HG03432 (cell line): Measurements from ENCODE around the gene MRO.
"Not testable (repeated sequence)": the region's sequence is repeated elsewhere in the genome, so short reads cannot be mapped to it uniquely, and the experiment has no call there.

ENCODE experiments used
- ATAC-seq: cut with Tn5 transposase; IDR thresholded peaks from one replicate; pipeline ENCODE4 v1.9.1; 2021; ENCODE audit warnings: mild to moderate bottlenecking, moderate library complexity; ENCODE audit not compliant: unreplicated experiment

Gene MRO

GRCh38 chr18:50793641-50794565 lies 25.9 kb downstream of the MRO start:
- ATAC-seq = no peak

DNA sequence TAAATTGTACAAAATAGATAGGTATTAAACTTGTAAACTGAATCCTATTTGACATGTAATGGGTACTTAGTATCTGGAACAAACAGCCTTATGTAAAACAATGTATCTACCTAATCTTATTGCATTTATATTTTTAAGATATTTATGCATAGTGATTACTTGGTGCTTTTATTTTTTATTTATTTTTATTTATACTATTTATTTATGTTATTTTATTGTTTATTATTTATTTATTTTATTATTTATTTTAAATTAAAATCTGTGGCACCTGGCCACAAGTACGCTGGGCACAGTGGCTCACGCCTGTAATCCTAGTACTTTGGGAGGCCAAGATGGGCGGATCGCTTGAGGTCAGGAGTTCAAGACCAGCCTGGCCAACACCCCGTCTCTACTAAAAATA lies 26.9 kb downstream of the MRO start:
- no peak for ATAC-seq

GRCh38 chr18:50791599-50792438 lies 28.0 kb downstream of the MRO start:
- ATAC-seq = no peak

DNA sequence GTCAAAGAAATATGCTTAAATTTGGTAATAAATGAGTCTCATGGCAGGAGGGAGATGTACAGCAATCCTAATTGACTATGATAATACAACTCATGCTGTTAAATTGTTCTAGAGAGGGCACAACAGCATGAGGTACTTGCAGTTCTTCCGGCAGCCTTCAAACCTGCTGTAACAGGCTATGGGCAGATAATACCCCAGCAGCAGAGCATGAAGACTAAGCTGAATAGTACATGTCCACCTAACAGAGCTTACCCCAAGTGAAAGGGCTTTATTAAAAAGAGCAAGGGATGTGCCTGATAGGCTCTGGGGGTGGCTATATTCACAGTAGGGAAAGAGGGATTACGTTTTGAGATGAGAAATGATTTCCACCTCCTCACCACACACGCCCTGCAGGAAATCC lies 28.9 kb downstream of the MRO start:
- no peak for ATAC-seq

DNA sequence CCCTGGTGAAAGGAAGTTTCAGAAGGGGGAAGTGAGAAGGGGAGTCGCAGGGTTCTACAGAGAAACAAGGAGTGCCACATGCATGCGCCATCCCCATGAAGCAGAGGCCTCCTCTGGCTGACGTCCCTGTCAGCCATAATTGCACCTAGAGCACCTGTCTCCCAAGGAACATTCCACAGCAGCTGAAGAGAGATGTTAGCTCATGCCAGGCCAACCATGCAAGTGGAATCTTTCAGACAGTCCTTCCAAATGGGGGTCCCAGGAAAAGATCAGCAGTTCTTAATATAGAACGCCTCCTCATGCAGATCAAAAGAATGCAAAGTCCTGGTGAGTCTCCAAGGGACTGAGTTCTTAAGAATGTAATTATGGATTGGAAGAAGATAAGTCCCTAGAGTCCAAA lies 29.6 kb downstream of the MRO start:
- ATAC-seq = no peak

DNA sequence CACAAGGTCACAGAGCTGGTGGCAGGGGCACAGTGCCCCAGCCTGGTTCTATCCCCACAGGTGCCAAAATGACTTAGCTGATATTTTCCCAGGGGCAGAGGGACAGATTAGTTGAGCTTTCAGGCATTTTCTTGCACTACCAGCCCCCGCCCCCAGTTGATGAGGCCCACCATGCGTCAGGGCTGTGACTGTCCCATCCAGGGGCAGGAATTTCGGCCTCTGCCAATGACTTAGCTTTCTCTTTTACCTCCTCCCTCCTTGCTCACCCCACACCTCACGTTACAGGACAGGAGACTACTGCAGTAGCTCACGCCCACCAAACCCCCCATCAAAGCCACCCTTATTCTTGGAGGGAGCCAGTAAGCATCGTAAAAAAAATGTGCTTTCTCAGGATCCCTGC lies 31.5 kb downstream of the MRO start:
- no peak for ATAC-seq

DNA sequence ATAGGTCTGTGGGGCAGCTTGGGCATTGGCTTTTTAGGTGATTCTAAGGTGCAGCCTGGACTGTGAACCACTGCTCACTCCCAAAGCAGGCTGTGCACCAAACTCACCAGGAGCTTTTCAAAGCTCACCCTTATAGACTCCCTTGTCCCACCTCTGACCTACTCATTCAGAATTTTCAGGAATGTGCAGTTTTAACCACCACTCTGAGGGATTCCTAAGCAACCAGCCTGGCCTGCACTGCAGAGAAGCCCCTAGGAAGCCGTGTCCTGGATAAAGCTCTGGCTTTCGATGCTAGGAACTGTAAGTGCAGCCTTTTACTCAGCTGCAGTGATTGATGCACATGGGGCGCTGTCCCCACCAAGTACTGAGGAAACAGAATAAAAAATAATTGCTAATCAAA lies 33.0 kb downstream of the MRO start:
- ATAC-seq = no peak

DNA sequence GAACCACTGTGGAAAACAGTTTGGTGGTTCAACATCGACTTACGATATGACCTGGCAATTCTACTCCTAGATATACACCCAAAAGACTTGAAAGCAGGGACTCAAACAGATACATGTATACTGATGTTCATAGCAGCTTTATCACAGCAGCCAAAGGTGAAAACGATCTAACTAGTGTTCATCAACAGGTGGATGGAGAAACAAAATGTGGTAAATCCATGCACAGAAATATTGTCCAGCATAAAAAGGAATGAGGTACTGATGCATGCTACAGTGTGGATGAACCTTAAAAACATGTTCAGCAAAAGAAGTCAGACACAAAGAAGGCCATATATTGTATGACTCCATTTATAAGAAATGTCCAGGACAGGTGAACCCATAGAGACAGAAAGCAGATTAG lies 36.3 kb downstream of the MRO start:
- no peak for ATAC-seq

- not testable (repeated sequence) for ATAC-seq
These were observed 40.8 kb downstream of the MRO start for GRCh38 chr18:50779021-50779420.

- ATAC-seq = no peak
These were observed 43.4 kb downstream of the MRO start for GRCh38 chr18:50776383-50776782.

DNA sequence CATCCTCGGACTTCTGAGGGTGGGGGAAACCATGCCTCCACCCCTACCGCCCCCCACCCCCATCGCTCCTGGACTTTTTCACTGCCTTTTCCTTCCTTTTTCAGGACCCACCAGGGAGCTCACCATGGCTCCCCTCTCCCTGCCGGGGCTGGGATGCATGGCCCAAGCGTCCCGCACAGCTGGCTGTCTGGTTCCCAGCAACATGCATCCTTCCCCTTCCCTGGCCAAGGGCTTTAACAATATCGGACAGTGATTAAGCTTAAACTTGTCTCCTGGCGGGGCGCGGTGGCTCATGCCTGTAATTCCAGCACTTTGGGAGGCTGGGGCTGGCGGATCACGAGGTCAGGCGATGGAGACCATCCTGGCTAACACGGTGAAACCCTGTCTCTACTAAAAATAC lies 44.1 kb downstream of the MRO start:
- no peak for ATAC-seq

DNA sequence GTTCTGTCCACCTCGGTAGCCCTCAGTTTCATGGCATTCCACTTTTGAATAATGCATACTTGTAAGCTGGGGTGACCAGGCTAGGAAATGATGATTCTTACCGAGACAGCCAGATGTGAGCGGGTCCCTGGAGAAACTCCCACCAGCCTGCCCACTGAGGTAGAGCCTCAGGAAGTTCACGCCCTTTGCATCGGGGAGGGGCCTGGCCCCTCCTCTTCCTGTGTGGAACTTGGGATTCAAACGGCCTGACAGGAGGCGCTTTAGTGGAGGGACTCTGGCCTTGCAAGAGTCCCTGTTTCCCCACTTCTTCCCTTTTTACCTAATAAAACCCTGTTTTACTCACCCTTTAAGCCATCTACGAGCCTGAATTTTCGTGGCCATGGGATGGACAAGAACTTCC lies 44.6 kb downstream of the MRO start:
- no peak for ATAC-seq

GRCh38 chr18:50769463-50769862 lies 50.4 kb downstream of the MRO start:
- no peak for ATAC-seq

GRCh38 chr18:50757358-50757757 lies 62.5 kb downstream of the MRO start:
- ATAC-seq = no peak

DNA sequence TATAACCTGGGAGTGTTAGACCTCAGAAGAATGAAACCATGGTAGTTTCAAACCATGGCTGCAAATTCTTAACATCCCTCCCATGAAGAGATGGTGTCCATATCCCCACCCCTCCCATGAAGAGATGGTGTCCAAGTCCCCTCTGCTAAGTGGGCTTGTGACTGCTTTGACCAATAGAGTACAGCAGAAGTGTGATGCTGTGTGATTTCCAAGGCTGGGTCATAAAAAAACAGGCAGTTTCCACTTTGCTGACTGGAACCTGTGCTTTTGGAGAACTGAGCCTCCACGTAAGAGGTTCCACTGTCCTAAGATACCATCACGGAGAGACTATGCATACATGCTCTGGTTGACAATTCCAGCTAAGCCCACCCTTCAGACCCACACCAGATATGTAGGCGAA lies 65.5 kb downstream of the MRO start:
- ATAC-seq = no peak

DNA sequence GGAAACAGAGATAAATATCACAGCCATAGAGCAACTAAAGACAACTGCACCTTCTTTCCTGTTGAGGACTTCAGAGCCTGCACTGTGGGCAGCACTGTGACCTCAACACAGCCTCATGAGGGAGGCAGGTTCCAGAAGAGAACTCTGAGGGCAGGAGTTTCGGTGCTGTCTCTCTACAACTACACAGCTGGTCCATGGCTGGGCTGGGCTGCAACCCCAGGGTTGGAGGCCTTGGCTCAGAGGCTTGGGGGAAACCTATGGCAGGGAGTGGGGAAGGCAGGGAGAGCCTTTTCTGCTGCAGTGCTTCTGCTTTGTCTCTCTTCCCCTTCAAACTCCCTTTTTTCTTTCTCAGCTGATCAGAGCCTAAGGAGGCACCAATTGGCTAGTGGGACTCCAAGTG lies 66.5 kb downstream of the MRO start:
- ATAC-seq = no peak

- ATAC-seq = no peak
These were observed 67.9 kb downstream of the MRO start for GRCh38 chr18:50751947-50752346.

- no peak for ATAC-seq
These were observed 68.3 kb downstream of the MRO start for GRCh38 chr18:50751490-50751889.

DNA sequence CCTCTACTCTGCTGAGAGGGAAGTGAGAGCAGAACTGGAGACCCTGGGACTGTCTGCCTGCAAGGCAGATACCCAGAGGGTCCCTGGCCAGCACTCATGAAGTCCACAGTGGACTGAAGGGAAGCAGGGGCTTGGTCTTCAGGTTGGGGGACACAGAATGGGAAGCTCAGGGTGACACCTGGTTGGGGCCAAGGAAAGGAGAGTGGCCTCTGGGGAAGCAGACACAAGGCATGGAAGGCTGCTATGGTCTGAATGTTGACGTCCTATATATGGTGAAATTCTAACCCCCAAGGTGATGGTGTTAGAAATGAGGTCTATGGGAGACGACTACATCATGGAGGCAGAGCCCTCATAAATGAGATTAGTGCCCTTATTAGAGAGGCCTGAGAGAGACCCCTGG lies 69.3 kb downstream of the MRO start:
- no peak for ATAC-seq

- no peak for ATAC-seq
These were observed 69.9 kb downstream of the MRO start for GRCh38 chr18:50749945-50750344.

GRCh38 chr18:50749421-50749820 lies 70.4 kb downstream of the MRO start:
- ATAC-seq = no peak
